HTERT RPE-1 (cell line): Measurements from ENCODE around the gene ZNF439.
"Not testable (repeated sequence)": the region's sequence is repeated elsewhere in the genome, so short reads cannot be mapped to it uniquely, and the experiment has no call there.

Experiments
- in situ Hi-C: fragments of 300-500 bp; cut with MboI; formaldehyde crosslinking; loops from 4 replicates; pipeline ENCODE4 v1.14.3; 2020; ENCODE audit warnings: low sequenced_read_pairs

Gene ZNF439

DNA sequence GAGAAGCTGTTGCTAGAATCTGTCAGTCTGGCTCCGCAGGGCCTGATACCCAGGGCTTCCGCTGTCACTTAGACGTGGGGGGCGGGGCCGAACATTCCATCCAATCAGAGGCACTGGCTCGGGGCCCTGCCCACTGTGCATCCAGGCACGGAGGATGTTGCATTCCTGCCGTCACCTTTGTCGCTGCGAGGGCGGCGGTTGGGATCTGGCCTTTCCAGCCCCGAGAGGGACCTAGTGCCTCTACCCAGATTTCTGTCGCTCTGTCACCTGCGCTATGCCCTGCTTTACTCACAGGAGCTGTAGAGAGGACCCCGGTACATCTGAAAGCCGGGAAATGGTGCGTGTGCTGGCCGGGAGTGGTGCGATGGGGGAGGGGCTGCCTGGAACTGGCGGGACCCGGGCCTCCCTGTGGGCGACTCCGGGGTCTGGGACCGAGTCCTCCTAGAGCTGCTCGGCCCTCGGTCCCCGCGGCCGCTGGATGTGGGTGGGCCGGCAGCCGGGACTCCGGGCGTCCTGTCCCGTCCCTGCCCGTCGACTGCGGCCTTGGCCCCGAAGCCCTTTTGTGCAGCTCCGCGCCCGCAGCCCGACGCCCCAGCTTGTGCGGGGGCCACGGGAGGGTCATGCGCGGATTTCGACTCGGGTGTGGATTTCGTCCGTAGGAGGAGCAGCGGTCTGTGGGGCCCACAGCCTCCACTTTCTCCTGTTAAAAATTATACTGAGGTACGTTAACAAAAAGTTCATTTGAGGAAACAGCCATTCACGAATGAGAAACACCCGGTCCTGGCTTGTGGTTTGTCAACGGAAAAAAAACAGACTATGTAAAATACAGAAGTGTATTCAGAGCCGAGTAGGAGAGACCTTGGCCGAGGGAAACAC is at the start of gene ZNF439:
Gene ZNF439, plus strand, starts transcription at position 133 of the 876 bp plus-strand sequence. Its CDS starts 142 bp downstream, at position 275.
- in situ Hi-C loops = no loop called here

GRCh38 chr19:11806354-11807098 is 42.0 kb upstream of the ZNF439 start:
- in situ Hi-C loops = no loop called here

- in situ Hi-C loops = no loop called here
Measured at GRCh38 chr19:11807099-11807380, 41.5 kb upstream of the ZNF439 start.

DNA sequence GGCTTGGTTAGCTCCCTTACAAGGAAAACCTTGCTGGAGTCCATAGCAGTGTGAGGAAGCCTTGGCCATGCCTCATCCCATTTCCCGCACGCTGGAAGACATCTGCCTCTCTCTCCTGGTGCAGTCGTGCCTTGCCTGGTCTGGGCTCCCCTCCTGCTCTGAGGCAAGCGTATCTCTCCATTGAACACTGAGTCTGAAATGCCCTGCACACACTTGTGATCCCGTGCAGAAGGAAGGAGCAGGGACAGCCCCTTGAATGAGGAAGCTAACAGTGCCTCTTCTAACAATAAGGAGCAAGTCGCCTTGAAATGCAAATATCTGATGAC is 34.9 kb upstream of the ZNF439 start:
- in situ Hi-C loops = no loop called here

- in situ Hi-C loops = no loop called here
Measured at GRCh38 chr19:11814029-11814699, 34.4 kb upstream of the ZNF439 start, which contains the start of gene ZNF440. ZNF440 (plus strand) TSS chr19:11814273; CDS start chr19:11814448, 175 bp downstream.

GRCh38 chr19:11814700-11815035 is 33.9 kb upstream of the ZNF439 start:
- in situ Hi-C loops = no loop called here

GRCh38 chr19:11821474-11822109 is 26.9 kb upstream of the ZNF439 start:
- in situ Hi-C loops = no loop called here

DNA sequence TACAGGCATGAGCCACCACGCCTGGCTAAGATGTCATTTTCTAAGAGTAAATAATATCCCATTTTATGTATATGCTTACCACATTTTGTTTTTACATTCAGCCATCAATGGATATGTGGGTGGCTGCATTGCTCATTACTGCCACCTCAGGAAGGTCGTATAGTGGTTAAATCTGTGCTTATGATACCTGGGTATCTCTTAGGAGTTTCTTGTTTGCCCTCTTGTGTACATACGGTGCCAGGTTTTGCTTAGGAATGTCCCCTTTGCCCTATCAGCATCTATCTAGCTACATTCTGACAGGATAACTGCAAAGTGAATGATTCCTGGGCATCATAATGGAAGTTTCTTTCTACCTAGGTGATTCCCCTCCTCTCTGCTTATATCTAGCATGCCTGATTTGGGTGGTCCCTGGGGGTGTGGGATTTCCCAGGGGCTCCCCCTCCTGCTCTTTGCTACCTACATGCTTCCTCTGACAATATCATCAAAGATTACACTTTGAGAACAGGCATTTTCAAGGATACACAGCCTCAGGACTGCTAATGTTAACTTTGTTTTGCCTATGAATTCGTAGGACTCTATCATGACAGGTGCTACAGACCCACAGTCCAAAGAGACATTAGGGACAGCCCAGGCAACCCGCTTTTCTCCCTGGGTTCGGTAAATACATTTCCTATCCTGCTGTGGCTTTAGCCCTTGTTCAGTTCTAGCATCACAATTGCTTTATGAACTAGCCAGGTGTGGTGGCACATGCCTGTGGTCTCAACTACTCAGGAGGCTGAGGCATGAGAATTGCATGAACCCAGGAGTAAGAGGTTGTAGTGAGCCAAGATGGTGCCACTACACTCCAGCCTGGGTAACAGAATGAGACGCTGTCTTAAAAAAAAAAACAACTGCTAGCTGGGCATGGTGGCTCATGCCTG is 19.3 kb upstream of the ZNF439 start:
- in situ Hi-C loops = not testable (repeated sequence)

DNA sequence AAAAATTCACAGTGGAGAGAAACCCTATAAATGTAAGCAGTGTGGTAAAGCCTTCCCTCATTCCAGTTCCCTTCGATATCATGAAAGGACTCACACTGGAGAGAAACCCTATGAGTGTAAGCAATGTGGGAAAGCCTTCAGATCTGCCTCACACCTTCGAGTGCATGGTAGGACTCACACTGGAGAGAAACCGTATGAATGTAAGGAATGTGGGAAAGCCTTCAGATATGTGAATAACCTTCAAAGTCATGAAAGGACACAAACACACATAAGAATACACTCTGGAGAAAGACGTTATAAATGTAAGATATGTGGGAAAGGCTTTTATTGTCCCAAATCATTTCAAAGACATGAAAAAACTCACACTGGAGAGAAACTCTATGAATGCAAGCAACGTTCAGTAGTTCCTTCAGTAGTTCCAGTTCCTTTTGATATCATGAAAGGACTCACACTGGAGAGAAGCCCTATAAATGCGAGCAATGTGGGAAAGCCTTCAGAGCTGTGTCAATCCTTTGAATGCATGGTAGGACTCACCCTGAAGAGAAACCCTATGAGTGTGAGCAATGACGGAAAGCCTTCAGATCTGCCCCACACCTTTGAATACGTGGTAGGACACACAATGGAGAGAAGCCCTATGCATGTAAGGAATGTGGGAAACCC is 16.1 kb upstream of the ZNF439 start:
- in situ Hi-C loops = no loop called here

GRCh38 chr19:11833541-11833940 is 15.0 kb upstream of the ZNF439 start:
- in situ Hi-C loops = no loop called here

DNA sequence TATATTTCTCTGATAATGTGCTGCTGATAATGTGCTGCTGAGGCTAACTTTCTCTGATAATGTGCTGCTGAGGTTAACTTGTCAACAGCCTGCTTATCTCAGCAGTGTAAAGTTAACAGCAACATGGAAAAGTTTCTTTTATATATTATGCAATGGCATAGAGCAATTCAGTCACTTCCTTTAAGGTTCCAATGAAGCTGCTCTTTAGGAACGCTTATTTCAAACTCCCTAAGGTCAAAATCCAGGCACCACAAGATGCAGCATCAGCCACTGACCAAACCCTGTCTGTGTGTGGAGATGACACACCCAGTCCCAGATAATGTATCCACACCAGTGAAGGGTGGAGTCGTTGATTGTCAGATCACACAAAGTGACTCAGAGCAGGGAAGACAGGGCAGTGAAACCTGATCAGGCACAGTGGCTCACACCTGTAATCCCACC is 12.9 kb upstream of the ZNF439 start:
- in situ Hi-C loops = not testable (repeated sequence)

GRCh38 chr19:11843722-11844121 is 4.8 kb upstream of the ZNF439 start:
- in situ Hi-C loops = no loop called here

GRCh38 chr19:11847615-11848014 is 911 bp upstream of the ZNF439 start:
- in situ Hi-C loops = not testable (repeated sequence)

DNA sequence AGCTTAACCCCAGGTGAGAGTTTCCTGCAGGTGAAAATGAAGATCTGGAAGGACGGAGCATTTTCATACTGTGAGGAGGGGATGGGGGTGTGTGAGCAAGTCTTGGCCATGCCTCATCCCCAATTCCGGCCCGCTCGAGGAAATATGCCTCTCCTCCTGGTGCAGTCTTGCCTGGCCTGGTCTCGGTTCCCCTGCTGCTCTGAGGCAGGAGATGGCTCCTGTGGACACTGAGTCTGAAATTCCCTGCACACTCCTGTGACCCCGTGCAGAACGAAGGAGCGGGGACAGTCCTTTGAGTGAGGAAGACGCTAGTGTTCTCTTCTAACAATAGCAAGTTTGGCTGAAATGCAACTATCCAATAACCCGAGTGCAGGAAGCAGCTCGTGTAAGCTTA is 329 bp upstream of the ZNF439 start:
- in situ Hi-C loops = no loop called here

- in situ Hi-C loops = not testable (repeated sequence)
Measured at GRCh38 chr19:11850289-11850688, 1.8 kb downstream of the ZNF439 start.

DNA sequence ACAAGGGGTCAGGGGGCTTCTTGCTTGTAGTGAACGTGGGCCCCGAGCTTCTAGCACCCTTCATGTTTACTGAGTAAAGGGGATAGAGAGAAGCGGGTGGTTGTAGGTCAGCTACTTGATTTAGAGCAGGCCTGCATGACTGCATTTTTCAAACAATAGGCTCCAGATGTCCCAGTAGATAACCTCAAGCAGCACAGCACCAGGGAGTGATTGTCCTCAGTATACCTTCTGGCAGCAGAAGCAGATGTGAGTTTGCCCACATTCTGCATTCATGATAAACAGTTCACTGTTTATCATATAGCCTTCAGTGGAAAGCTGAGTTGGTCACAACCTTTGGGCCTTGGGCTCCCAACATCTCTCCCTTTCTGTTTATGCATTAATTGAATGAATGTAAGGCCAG is 4.8 kb downstream of the ZNF439 start:
- in situ Hi-C loops = no loop called here

- in situ Hi-C loops = no loop called here
Measured at GRCh38 chr19:11856596-11857250, 8.2 kb downstream of the ZNF439 start.

GRCh38 chr19:11860721-11861120 is 12.2 kb downstream of the ZNF439 start:
- in situ Hi-C loops = no loop called here

DNA sequence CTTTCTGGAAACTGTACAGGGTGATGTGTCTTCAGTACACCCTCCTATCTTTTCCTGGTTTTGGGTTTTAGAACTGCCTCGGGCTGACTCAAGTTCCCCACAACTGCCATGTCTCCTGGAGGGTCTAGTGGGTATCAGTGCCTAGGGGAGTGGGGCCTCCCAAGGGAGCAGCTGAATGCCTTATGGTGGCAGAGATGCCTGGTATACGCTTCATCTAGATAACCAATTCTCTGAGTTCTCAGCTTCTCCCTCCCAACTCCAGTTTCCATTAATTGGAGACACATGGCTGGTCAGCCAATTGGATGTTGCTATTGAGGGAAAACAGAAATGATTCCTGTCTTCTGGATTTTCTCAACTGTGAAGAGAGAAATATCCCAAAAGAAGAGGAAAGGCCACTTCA is 12.8 kb downstream of the ZNF439 start:
- in situ Hi-C loops = no loop called here
